Hepatocyte (in vitro differentiated cells): ENCODE measurements around the gene PTGIS.

Experiments used
- EZH2 ChIP-seq: fragments of 200-600 bp; sonication (generic); IDR thresholded peaks from 2 replicates; pipeline ENCODE4 v1.6.1; 2016; ENCODE audit warnings: antibody characterized with exemption, mild to moderate bottlenecking, borderline replicate concordance
- TF ChIP-seq, protein P1 (sequence below): fragments of 200-600 bp; sonication (generic); IDR thresholded peaks from 2 replicates; pipeline ENCODE4 v1.5.1; 2016; ENCODE audit warnings: antibody characterized with exemption, mild to moderate bottlenecking; ENCODE audit not compliant: poor library complexity

DNA sequence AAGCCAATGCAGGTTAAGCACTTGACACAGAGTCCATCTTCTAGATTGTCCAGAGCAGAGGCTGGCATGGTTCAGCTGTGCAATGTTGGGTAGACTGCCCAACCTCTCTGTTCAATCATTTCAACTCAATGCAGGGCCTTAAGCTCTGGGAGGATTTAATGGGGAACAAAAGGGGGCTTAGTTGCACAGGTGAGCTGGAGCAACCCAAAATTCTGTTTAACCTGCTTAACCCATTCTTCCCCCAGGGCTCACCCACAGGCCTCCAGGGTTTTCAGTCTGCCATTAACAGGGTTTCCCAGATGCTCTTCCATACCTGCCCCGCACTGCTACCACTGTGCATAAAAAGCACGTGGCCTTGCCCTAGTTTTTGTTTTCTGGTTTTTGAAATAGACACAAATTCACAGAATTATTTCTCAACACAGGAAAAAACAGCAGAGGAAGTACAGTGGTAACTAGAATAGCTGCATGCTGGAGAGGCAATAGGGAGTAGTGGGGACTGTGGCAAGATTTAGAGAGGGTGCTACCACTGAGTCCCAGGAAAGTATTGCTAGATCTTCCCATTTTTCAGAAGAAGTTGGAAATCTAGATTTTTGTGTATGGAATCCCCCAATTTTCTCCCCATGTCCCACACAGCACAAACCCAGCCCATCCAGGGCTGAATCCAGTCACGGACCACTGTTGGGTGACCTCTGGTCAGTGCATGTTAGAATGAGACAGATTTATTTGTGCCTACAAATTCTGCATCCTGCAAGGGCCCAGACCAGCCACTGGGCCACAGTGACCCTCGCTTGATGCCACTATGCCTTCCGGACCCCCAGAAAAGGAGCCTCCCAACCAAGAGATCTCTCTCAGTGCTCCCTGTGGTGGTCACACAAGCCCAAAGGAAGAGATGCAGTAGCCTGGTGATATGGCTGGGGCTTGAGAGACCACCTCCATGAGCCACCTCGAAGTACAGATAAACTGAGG lies 4.6 kb downstream of the PTGIS start:
- TF ChIP-seq, protein P1, sequence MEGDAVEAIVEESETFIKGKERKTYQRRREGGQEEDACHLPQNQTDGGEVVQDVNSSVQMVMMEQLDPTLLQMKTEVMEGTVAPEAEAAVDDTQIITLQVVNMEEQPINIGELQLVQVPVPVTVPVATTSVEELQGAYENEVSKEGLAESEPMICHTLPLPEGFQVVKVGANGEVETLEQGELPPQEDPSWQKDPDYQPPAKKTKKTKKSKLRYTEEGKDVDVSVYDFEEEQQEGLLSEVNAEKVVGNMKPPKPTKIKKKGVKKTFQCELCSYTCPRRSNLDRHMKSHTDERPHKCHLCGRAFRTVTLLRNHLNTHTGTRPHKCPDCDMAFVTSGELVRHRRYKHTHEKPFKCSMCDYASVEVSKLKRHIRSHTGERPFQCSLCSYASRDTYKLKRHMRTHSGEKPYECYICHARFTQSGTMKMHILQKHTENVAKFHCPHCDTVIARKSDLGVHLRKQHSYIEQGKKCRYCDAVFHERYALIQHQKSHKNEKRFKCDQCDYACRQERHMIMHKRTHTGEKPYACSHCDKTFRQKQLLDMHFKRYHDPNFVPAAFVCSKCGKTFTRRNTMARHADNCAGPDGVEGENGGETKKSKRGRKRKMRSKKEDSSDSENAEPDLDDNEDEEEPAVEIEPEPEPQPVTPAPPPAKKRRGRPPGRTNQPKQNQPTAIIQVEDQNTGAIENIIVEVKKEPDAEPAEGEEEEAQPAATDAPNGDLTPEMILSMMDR: no peak
- TF ChIP-seq EZH2: no peak
